Neuronal stem cell (in vitro differentiated cells): ENCODE data around the gene HP1BP3.

Experiments
- DNase-seq: peaks from one replicate; pipeline ENCODE4 v3.0.0-alpha.2; 2013; ENCODE audit warnings: low spot score
- H2AFZ ChIP-seq: one replicate; pipeline ENCODE4 v1.6.1; 2013; ENCODE audit warnings: mild to moderate bottlenecking, low read length, inconsistent platforms
- H2AK5ac ChIP-seq: 2 replicates; pipeline ENCODE4 v1.6.1; 2013; ENCODE audit warnings: low read depth, mild to moderate bottlenecking, inconsistent platforms, low read length, moderate library complexity, mixed read lengths
- H2BK120ac ChIP-seq: 2 replicates; pipeline ENCODE4 v1.6.1; 2013; ENCODE audit warnings: low read depth, mild to moderate bottlenecking, inconsistent platforms, low read length, moderate library complexity, mixed read lengths
- H2BK12ac ChIP-seq: one replicate; pipeline ENCODE4 v1.6.1; 2013; ENCODE audit warnings: low read length, inconsistent platforms
- H2BK15ac ChIP-seq: 2 replicates; pipeline ENCODE4 v1.6.1; 2013; ENCODE audit warnings: mild to moderate bottlenecking, low read length, inconsistent platforms, mixed read lengths
- H2BK5ac ChIP-seq: one replicate; pipeline ENCODE4 v1.6.1; 2013; ENCODE audit warnings: inconsistent platforms, mild to moderate bottlenecking, low read length, moderate library complexity
- H3K14ac ChIP-seq: one replicate; pipeline ENCODE4 v1.6.1; 2013; ENCODE audit warnings: low read length, inconsistent platforms
- H3K18ac ChIP-seq: 2 replicates; pipeline ENCODE4 v1.6.1; 2013; ENCODE audit warnings: low read length, inconsistent platforms
- H3K23ac ChIP-seq: 2 replicates; pipeline ENCODE4 v1.6.1; 2013; ENCODE audit warnings: low read depth, mild to moderate bottlenecking, mixed read lengths, low read length, inconsistent platforms; ENCODE audit not compliant: poor library complexity
- H3K27ac ChIP-seq: replicated peaks from 3 replicates; pipeline ENCODE4 v1.5.1; 2013; ENCODE audit warnings: low read length, inconsistent platforms
- H3K27me3 ChIP-seq, 3 experiments: 2 replicates each; pipeline ENCODE4 v1.6.1; 2013; ENCODE audit warnings: low read length in 3 of 3, mild to moderate bottlenecking in 2 of 3, inconsistent platforms in 1 of 3, low read depth in 1 of 3, mixed read lengths in 1 of 3, moderate library complexity in 1 of 3; ENCODE audit not compliant: control insufficient read depth in 3 of 3, insufficient read depth in 3 of 3
- H3K36me3 ChIP-seq, 2 donors: replicated peaks in 1 of 2; 2 replicates each; pipeline ENCODE4 v1.6.1; 2013; ENCODE audit warnings: low read length in 2 of 2; ENCODE audit not compliant: control insufficient read depth in 2 of 2, insufficient read depth in 2 of 2
- H3K4ac ChIP-seq: 2 replicates; pipeline ENCODE4 v1.6.1; 2013; ENCODE audit warnings: inconsistent platforms, mild to moderate bottlenecking, low read length, moderate library complexity
- H3K4me1 ChIP-seq, 2 donors: 1 replicate in 1 of 2; 2 replicates in 1 of 2; pipeline ENCODE4 v1.6.1; 2013; ENCODE audit warnings: low read length in 2 of 2, low read depth in 1 of 2; ENCODE audit not compliant: control insufficient read depth in 2 of 2, insufficient read depth in 1 of 2
- H3K4me2 ChIP-seq: one replicate; pipeline ENCODE4 v1.6.1; 2013; ENCODE audit warnings: mild to moderate bottlenecking, low read length, inconsistent platforms; ENCODE audit not compliant: insufficient read depth, poor library complexity, severe bottlenecking
- H3K4me3 ChIP-seq, 2 donors: 2 replicates each; pipeline ENCODE4 v1.5.1; 2013; ENCODE audit warnings: low read length in 2 of 2, mild to moderate bottlenecking in 2 of 2, inconsistent platforms in 1 of 2, moderate library complexity in 1 of 2
- H3K79me1 ChIP-seq: one replicate; pipeline ENCODE4 v1.6.1; 2013; ENCODE audit warnings: low read depth, mild to moderate bottlenecking, inconsistent platforms, low read length, moderate library complexity
- H3K9ac ChIP-seq: one replicate; pipeline ENCODE4 v1.6.1; 2013; ENCODE audit warnings: mild to moderate bottlenecking, low read depth, low read length, inconsistent platforms; ENCODE audit not compliant: poor library complexity
- H3K9me3 ChIP-seq, 2 donors: replicated peaks in 1 of 2; 2 replicates each; pipeline versions ENCODE3 to v1.6.1; 2013; ENCODE audit warnings: low read length in 2 of 2, mild to moderate bottlenecking in 2 of 2, inconsistent platforms in 1 of 2, low read depth in 1 of 2, mixed read lengths in 1 of 2, moderate library complexity in 1 of 2; ENCODE audit not compliant: control insufficient read depth in 2 of 2, insufficient read depth in 1 of 2
- H4K8ac ChIP-seq: one replicate; pipeline ENCODE4 v1.6.1; 2013; ENCODE audit warnings: low read depth, mild to moderate bottlenecking, inconsistent platforms, low read length, moderate library complexity
- H4K91ac ChIP-seq: one replicate; pipeline ENCODE4 v1.6.1; 2013; ENCODE audit warnings: low read length, low read depth, mild to moderate bottlenecking, inconsistent platforms; ENCODE audit not compliant: poor library complexity
- WGBS, 2 donors: extraction: QIAGEN DNeasy Blood & Tissue Kit; methylation state at CpG; one replicate each; pipeline ENCODE4 v1.1.7; 2013; ENCODE audit warnings: missing lambda C conversion rate in 2 of 2, mixed read lengths in 1 of 2; ENCODE audit not compliant: insufficient read length in 2 of 2, insufficient replicate concordance in 1 of 2; ENCODE audit errors: extremely low coverage in 2 of 2; 5-methylcytosine and 5-hydroxymethylcytosine counted together

HP1BP3 gene

GRCh38 chr1:20763417-20763816 is 23.7 kb downstream of the HP1BP3 start:
- H3K4me1 ChIP-seq, result no peaks in the 10 kb centered on the region
- H2BK120ac ChIP-seq, result no peak overlapping the region
- no peak overlapping the region for H4K8ac ChIP-seq
- no peak overlapping the region for H2AFZ ChIP-seq
- H3K9ac ChIP-seq, result no peak overlapping the region
- H3K9me3 ChIP-seq, result no peaks in the 10 kb centered on the region
- H2BK15ac ChIP-seq, result no peak overlapping the region
- no peak overlapping the region for H3K18ac ChIP-seq
- H3K36me3 ChIP-seq, result peaks cover 47 to 100% of the 10 kb centered on the region in 2 donors
- no peak overlapping the region for H3K14ac ChIP-seq
- DNase-seq, result no peak
- H3K4me3 ChIP-seq, result no peak overlapping the region
- no peak overlapping the region for H4K91ac ChIP-seq
- no peaks in the 10 kb centered on the region for H3K27me3 ChIP-seq
- H2AK5ac ChIP-seq, result no peak overlapping the region
- no peak overlapping the region for H2BK5ac ChIP-seq
- H3K4ac ChIP-seq, result no peak overlapping the region
- H3K27ac ChIP-seq, result no peak overlapping the region
- H3K4me2 ChIP-seq, result no peak overlapping the region
- no CpG with 5 or more reads among the region's 3 CpGs for WGBS, 2 donors
- H2BK12ac ChIP-seq, result no peak overlapping the region
- H3K23ac ChIP-seq, result no peak overlapping the region
- H3K79me1 ChIP-seq, result no peaks in the 10 kb centered on the region

GRCh38 chr1:20760322-20760721 is 26.8 kb downstream of the HP1BP3 start:
- no peak overlapping the region for H2AFZ ChIP-seq
- no peak overlapping the region for H2AK5ac ChIP-seq
- no peak overlapping the region for H2BK12ac ChIP-seq
- no peak overlapping the region for H3K4me2 ChIP-seq
- no peak overlapping the region for H3K27ac ChIP-seq
- no peak overlapping the region for H3K9ac ChIP-seq
- no peak overlapping the region for H2BK5ac ChIP-seq
- H3K36me3 ChIP-seq, result peaks cover 41 to 99% of the 10 kb centered on the region in 2 donors
- no peak overlapping the region for H3K18ac ChIP-seq
- DNase-seq, result no peak
- H4K8ac ChIP-seq, result no peak overlapping the region
- no peak overlapping the region for H3K14ac ChIP-seq
- no peaks in the 10 kb centered on the region for H3K9me3 ChIP-seq
- no peak overlapping the region for H2BK15ac ChIP-seq
- no peaks in the 10 kb centered on the region for H3K4me1 ChIP-seq
- H3K23ac ChIP-seq, result no peak overlapping the region
- no peak overlapping the region for H4K91ac ChIP-seq
- no CpG with 5 or more reads among the region's 6 CpGs for WGBS, 2 donors
- no peaks in the 10 kb centered on the region for H3K79me1 ChIP-seq
- no peak overlapping the region for H2BK120ac ChIP-seq
- H3K4ac ChIP-seq, result no peak overlapping the region
- H3K4me3 ChIP-seq, result no peak overlapping the region
- H3K27me3 ChIP-seq, result no peaks in the 10 kb centered on the region

- H3K18ac ChIP-seq, result no peak overlapping the region
- WGBS, 2 donors, result no CpG with 5 or more reads among the region's 3 CpGs
- no peak overlapping the region for H3K4me2 ChIP-seq
- no peak overlapping the region for H2BK12ac ChIP-seq
- H3K27ac ChIP-seq, result no peak overlapping the region
- H3K4me1 ChIP-seq, result peaks cover 0 to 6% of the 10 kb centered on the region in 2 donors
- no peak overlapping the region for H2AFZ ChIP-seq
- H3K27me3 ChIP-seq, result no peaks in the 10 kb centered on the region
- no peak overlapping the region for H3K4ac ChIP-seq
- no peak overlapping the region for H3K23ac ChIP-seq
- no peak overlapping the region for H2BK5ac ChIP-seq
- H3K14ac ChIP-seq, result no peak overlapping the region
- DNase-seq, result no peak
- H3K4me3 ChIP-seq, result no peak overlapping the region
- H2BK15ac ChIP-seq, result no peak overlapping the region
- H2BK120ac ChIP-seq, result no peak overlapping the region
- H4K8ac ChIP-seq, result no peak overlapping the region
- H2AK5ac ChIP-seq, result no peak overlapping the region
- H3K9me3 ChIP-seq, result no peaks in the 10 kb centered on the region
- peaks cover 20 to 91% of the 10 kb centered on the region in 2 donors for H3K36me3 ChIP-seq
- H3K9ac ChIP-seq, result no peak overlapping the region
- H4K91ac ChIP-seq, result no peak overlapping the region
- H3K79me1 ChIP-seq, result no peaks in the 10 kb centered on the region
Observed at GRCh38 chr1:20753589-20753988, 33.5 kb downstream of the HP1BP3 start.

GRCh38 chr1:20751462-20751990 is 35.6 kb downstream of the HP1BP3 start:
- no CpG with 5 or more reads among the region's 3 CpGs for WGBS, 2 donors
- H2BK15ac ChIP-seq, result no peak overlapping the region
- H2BK120ac ChIP-seq, result no peak overlapping the region
- H3K4me2 ChIP-seq, result no peak overlapping the region
- no peak for DNase-seq
- no peak overlapping the region for H3K27ac ChIP-seq
- H2AK5ac ChIP-seq, result no peak overlapping the region
- peaks cover 0 to 6% of the 10 kb centered on the region in 2 donors for H3K4me1 ChIP-seq
- no peak overlapping the region for H2BK5ac ChIP-seq
- no peak overlapping the region for H2AFZ ChIP-seq
- H3K14ac ChIP-seq, result no peak overlapping the region
- H2BK12ac ChIP-seq, result no peak overlapping the region
- no peak overlapping the region for H4K8ac ChIP-seq
- no peak overlapping the region for H3K4ac ChIP-seq
- H3K9me3 ChIP-seq, result no peaks in the 10 kb centered on the region
- H3K9ac ChIP-seq, result no peak overlapping the region
- peaks cover 4% of the 10 kb centered on the region for H3K79me1 ChIP-seq
- H3K36me3 ChIP-seq, result peaks cover 21 to 92% of the 10 kb centered on the region in 2 donors
- no peak overlapping the region for H3K23ac ChIP-seq
- no peak overlapping the region for H4K91ac ChIP-seq
- no peak overlapping the region for H3K18ac ChIP-seq
- H3K4me3 ChIP-seq, result no peak overlapping the region
- no peaks in the 10 kb centered on the region for H3K27me3 ChIP-seq
